ENCODE data around the gene C2. TPM values are rescaled to one million over a fixed set of nuclear protein-coding genes. Genes with fewer than 3 reads are reported as not detected.

C2 gene
- total and polyA plus RNA-seq, 10 donors, result 17.2 to 173 (median 69.5) TPM

GRCh38 chr6:31965700-31966099, 38.2 kb downstream of the C2 start:
- no peak overlapping the region for H3K4me3 ChIP-seq
- DNase-seq, result peak; percentile 56
- 94 to 98% (median 95%) methylated on average over 11 to 13 of the region's 13 CpGs for WGBS, 5 donors
- no peak overlapping the region for H3K27ac ChIP-seq
- peaks cover 0 to 33% (median 12%) of the 10 kb centered on the region in 6 donors for H3K4me1 ChIP-seq
- H3K27me3 ChIP-seq (replicated peaks in 1 of 7), result no peaks in the 10 kb centered on the region
- TF ChIP-seq POLR2AphosphoS5 (IDR thresholded peaks at IDR 0.05) (peak in 2 of 3 donors; percentile 15 to 48), CTCF (IDR thresholded peaks at IDR 0.05 in 8 of 11, conservative IDR thresholded peaks at IDR 0.05 in 3 of 11) (no peak), POLR2A (IDR thresholded peaks at IDR 0.05) (no peak)
- H3K9me3 ChIP-seq, result no peaks in the 10 kb centered on the region
- peaks cover 6 to 100% (median 97%) of the 10 kb centered on the region in 6 donors for H3K36me3 ChIP-seq
- intact Hi-C loops (cut with DNase I; ENCODE audit: low total_unique reads), result no loop called here

DNA sequence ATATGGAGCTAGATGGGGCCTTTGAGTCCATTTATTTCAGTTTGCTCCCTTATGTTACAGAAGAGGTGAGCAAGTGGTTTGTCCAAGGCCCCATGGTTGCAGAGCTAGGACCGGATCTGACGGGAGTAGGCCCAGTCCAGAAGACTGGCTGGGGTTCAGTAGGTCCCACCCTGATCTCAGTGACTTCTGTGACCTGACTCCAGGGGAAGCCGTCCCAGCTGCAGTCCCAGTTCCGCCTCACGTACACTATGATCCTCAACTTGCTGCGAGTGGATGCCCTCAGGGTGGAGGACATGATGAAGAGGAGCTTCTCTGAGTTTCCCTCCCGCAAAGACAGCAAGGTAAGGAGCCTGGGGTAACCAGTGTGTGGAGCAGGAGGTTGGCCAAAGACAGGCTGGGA, 39.0 kb downstream of the C2 start:
- 87 to 94% (median 91%) methylated on average over 6 to 7 of the region's 7 CpGs for WGBS, 5 donors
- peaks cover 8 to 34% (median 19%) of the 10 kb centered on the region in 6 donors for H3K4me1 ChIP-seq
- no peaks in the 10 kb centered on the region for H3K9me3 ChIP-seq
- no peak overlapping the region for H3K27ac ChIP-seq
- TF ChIP-seq POLR2A (IDR thresholded peaks at IDR 0.05) (no peak), POLR2AphosphoS5 (IDR thresholded peaks at IDR 0.05) (no peak), CTCF (IDR thresholded peaks at IDR 0.05 in 8 of 11, conservative IDR thresholded peaks at IDR 0.05 in 3 of 11) (no peak)
- DNase-seq, result peak; percentile 56
- no peak overlapping the region for H3K4me3 ChIP-seq
- intact Hi-C loops (cut with DNase I; ENCODE audit: low total_unique reads), result no loop called here
- peaks cover 6 to 95% (median 89%) of the 10 kb centered on the region in 6 donors for H3K36me3 ChIP-seq
- no peaks in the 10 kb centered on the region for H3K27me3 ChIP-seq (replicated peaks in 1 of 7)

DNA sequence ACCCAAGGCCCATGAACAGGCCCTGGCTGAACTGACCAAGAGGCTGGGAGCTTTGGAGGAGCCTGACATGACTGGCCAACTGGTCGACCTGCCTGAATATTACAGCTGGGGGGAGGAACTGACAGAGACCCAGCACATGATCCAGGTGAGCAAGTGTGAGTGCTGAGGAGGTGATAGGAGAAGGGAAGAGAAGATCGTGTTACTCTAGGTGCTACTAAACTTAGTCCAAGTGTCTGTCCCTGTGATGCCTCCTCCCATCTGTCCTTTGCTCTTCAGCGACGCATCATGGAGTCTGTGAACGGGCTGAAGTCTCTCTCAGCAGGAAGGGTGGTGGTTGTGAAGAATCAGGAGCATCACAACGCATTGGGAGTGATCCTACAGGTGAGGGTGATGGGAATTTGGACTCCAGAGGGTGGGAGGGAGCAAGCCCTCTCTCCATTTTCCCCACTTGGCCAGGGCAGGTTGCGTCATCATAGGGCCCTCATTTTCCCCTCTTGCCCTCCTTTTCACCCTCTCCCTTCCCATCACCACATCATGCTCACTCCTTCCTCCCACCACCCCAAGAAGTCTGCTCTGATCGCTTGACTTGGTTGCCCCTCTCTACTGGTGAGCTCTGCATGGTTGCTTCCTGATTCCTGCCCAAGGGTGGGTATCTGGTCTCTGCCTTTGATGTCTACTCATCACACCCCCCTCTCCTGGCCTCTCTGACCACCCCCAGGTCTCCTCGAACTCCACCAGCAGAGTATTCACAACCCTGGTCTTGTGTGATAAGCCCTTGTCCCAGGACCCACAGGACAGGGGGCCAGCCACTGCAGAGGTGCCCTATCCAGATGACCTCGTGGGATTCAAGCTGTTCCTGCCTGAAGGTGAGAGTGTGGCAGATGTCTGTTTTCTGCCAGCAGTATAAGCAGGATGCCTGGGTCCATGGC, 39.7 kb downstream of the C2 start:
- TF ChIP-seq POLR2AphosphoS5 (IDR thresholded peaks at IDR 0.05), result no peak
- TF ChIP-seq CTCF (IDR thresholded peaks at IDR 0.05 in 8 of 11, conservative IDR thresholded peaks at IDR 0.05 in 3 of 11), result no peak
- no peak for TF ChIP-seq POLR2A (IDR thresholded peaks at IDR 0.05)
- Histone ChIP-seq H3K27ac (no peak overlapping the region), H3K27me3 (replicated peaks in 1 of 7) (no peaks in the 10 kb centered on the region), H3K4me1 (peaks cover 8 to 33% (median 20%) of the 10 kb centered on the region in 6 donors), H3K36me3 (peaks cover 6 to 87% (median 82%) of the 10 kb centered on the region in 6 donors), H3K9me3 (no peaks in the 10 kb centered on the region), H3K4me3 (no peak overlapping the region)
- peak; percentile 28 for DNase-seq
- 85 to 93% (median 90%) methylated on average over 10 of the region's 10 CpGs for WGBS, 5 donors
- intact Hi-C loops (cut with DNase I; ENCODE audit: low total_unique reads), result no loop called here

GRCh38 chr6:31967926-31968320, 40.4 kb downstream of the C2 start:
- TF ChIP-seq POLR2AphosphoS5 (IDR thresholded peaks at IDR 0.05) (no peak), CTCF (IDR thresholded peaks at IDR 0.05 in 8 of 11, conservative IDR thresholded peaks at IDR 0.05 in 3 of 11) (no peak), POLR2A (IDR thresholded peaks at IDR 0.05) (no peak)
- Histone ChIP-seq H3K9me3 (no peaks in the 10 kb centered on the region), H3K36me3 (peaks cover 6 to 81% (median 75%) of the 10 kb centered on the region in 6 donors), H3K27ac (no peak overlapping the region), H3K4me3 (no peak overlapping the region), H3K27me3 (replicated peaks in 1 of 7) (no peaks in the 10 kb centered on the region), H3K4me1 (peaks cover 12 to 38% (median 23%) of the 10 kb centered on the region in 6 donors)
- DNase-seq, result peak; percentile 45
- intact Hi-C loops (cut with DNase I; ENCODE audit: low total_unique reads), result no loop called here
- 85 to 97% (median 86%) methylated on average over 3 of the region's 3 CpGs for WGBS, 5 donors
